Endothelial cell of umbilical vein (primary cell): ENCODE data around the gene GDF2. TPM values are rescaled to one million over a fixed set of nuclear protein-coding genes. Genes with fewer than 3 reads are reported as not detected.

Experiments
- BruUV-seq: library from RNA; stranded (reverse); fragments of 400-500 nt; replicated peaks from 2 replicates; lab custom pipeline; 2021; lab: Mats Ljungman, UMichigan
- CTCF ChIA-PET: fragments of 300-600, 350-600 bp; sonication (Branson Sonifier 250); formaldehyde crosslinking; loops from one replicate; lab custom pipeline; 2021; ENCODE audit warnings: antibody characterized with exemption, inconsistent platforms; lab: Charles Lee
- POLR2A ChIA-PET: fragments of 300-600, 350-600 bp; sonication (Branson Sonifier 250); formaldehyde crosslinking; loops from one replicate; lab custom pipeline; 2021; ENCODE audit warnings: antibody characterized with exemption, inconsistent platforms; lab: Charles Lee
- DNase-seq: peaks from one replicate; pipeline ENCODE4 v3.0.0-alpha.2; 2011; ENCODE audit warnings: low read depth, low spot score
- FAIRE-seq: peaks from 2 replicates; lab custom pipeline; 2011; peaks lifted over from hg19 to GRCh38; lab: Jason Lieb, UNC
- H2AFZ ChIP-seq: 2 replicates; pipeline ENCODE4 v1.6.0; 2012; ENCODE audit warnings: low read depth, low read length, control low read depth, inconsistent platforms
- H3K27ac ChIP-seq: 2 replicates; pipeline ENCODE4 v1.5.1; 2011; ENCODE audit warnings: low read depth, mild to moderate bottlenecking, control low read depth, low read length, moderate library complexity; ENCODE audit not compliant: insufficient read depth
- H3K27me3 ChIP-seq, 2 experiments: 2 replicates each; pipeline versions ENCODE4 v1.6.0 to v1.6.1; 2011; ENCODE audit warnings: low read length in 2 of 2, mixed read lengths in 1 of 2; ENCODE audit not compliant: control insufficient read depth in 2 of 2, insufficient read depth in 2 of 2
- H3K36me3 ChIP-seq, 2 experiments: 2 replicates in 1 of 2; 3 replicates in 1 of 2; pipeline ENCODE4 v1.5.1; 2011; ENCODE audit warnings: low read length in 2 of 2, mild to moderate bottlenecking in 1 of 2, moderate library complexity in 1 of 2; ENCODE audit not compliant: control insufficient read depth in 2 of 2, insufficient read depth in 2 of 2; ENCODE audit errors: extremely low read depth in 1 of 2
- H3K4me1 ChIP-seq: 3 replicates; pipeline ENCODE4 v1.5.1; 2011; ENCODE audit warnings: mild to moderate bottlenecking, low read length; ENCODE audit not compliant: control insufficient read depth, insufficient read depth; ENCODE audit errors: extremely low read depth
- H3K4me2 ChIP-seq: 2 replicates; pipeline ENCODE4 v1.6.1; 2011; ENCODE audit warnings: low read length, control low read depth, mixed read lengths; ENCODE audit not compliant: insufficient read depth
- H3K4me3 ChIP-seq, 3 experiments: fragments of 200-600 bp in 1 of 3; sonication (generic), shearing (Covaris generic) in 1 of 3; replicated peaks in 1 of 3; 2 replicates each; pipeline ENCODE4 v1.5.1; 2011 to 2016; ENCODE audit warnings: control low read depth in 3 of 3, low read length in 3 of 3, mild to moderate bottlenecking in 2 of 3, inconsistent platforms in 1 of 3, low read depth in 1 of 3, moderate library complexity in 1 of 3; ENCODE audit not compliant: insufficient read depth in 1 of 3
- H3K79me2 ChIP-seq: 2 replicates; pipeline ENCODE4 v1.6.0; 2012; ENCODE audit warnings: low read length, inconsistent platforms; ENCODE audit not compliant: control insufficient read depth, insufficient read depth
- H3K9ac ChIP-seq: replicated peaks from 2 replicates; pipeline ENCODE3; 2011; ENCODE audit warnings: low read length, control low read depth; ENCODE audit not compliant: insufficient read depth; ENCODE audit errors: extremely low read depth
- H3K9me1 ChIP-seq: replicated peaks from 3 replicates; pipeline ENCODE4 v1.6.0; 2011; ENCODE audit warnings: mild to moderate bottlenecking, low read length; ENCODE audit not compliant: control insufficient read depth, insufficient read depth; ENCODE audit errors: extremely low read depth
- H3K9me3 ChIP-seq: replicated peaks from 2 replicates; pipeline ENCODE4 v1.5.1; 2012; ENCODE audit warnings: low read length, inconsistent platforms; ENCODE audit not compliant: control insufficient read depth, insufficient read depth
- H4K20me1 ChIP-seq: replicated peaks from 2 replicates; pipeline ENCODE3; 2011; ENCODE audit warnings: mild to moderate bottlenecking, low read length; ENCODE audit not compliant: control insufficient read depth, insufficient read depth; ENCODE audit errors: extremely low read depth
- GATA2 ChIP-seq: IDR thresholded peaks from 2 replicates; pipeline ENCODE4 v1.7.0; 2011; ENCODE audit warnings: low read depth, mild to moderate bottlenecking, moderate library complexity, mixed read lengths, low read length; ENCODE audit not compliant: insufficient read length, insufficient read depth
- MYC ChIP-seq: IDR thresholded peaks from one replicate; pipeline ENCODE4 v1.6.1; 2011; ENCODE audit warnings: mild to moderate bottlenecking, low read depth, low read length
- POLR2A ChIP-seq: IDR thresholded peaks from 2 replicates; pipeline ENCODE4 v1.6.1; 2012; ENCODE audit warnings: low read depth, mild to moderate bottlenecking, control low read depth, low read length
- POLR2AphosphoS5 ChIP-seq: IDR thresholded peaks from 2 replicates; pipeline ENCODE4 v1.6.1; 2012; ENCODE audit warnings: low read depth, mild to moderate bottlenecking, control low read depth, low read length, moderate library complexity; ENCODE audit not compliant: insufficient read depth
- dilution Hi-C: fragments of 300-500 bp; cut with MboI; formaldehyde crosslinking; loops from one replicate; pipeline ENCODE4 v1.15.0; 2019; ENCODE audit warnings: low sequenced_read_pairs; ENCODE audit not compliant: extremely low pct_ligation_motif_present
- intact Hi-C: fragments of 100-400 bp; cut with micrococcal nuclease; formaldehyde crosslinking; loops from one replicate; pipeline ENCODE4 v1.10.0; 2022
- polyA plus RNA-seq, 4 experiments: library from polyadenylated mRNA; depleted of rRNA in 3 of 4; stranded (reverse) in 3 of 4; unstranded in 1 of 4; fragments of >200 nt; gene quantifications; 2 replicates each; pipeline versions ENCODE4 v1.2.1 to v1.2.3, GENCODE V29; 2011 to 2012; ENCODE audit warnings: missing spikeins in 1 of 4
- total RNA-seq: library from RNA; stranded (reverse); gene quantifications from 2 replicates; pipeline ENCODE4 v1.2.3, GENCODE V29; 2021
- TF ChIP-seq, protein P1 (sequence below), 2 donors: IDR thresholded peaks; 1 replicate in 1 of 2; 2 replicates in 1 of 2; pipeline ENCODE4 v1.5.1; 2011; ENCODE audit warnings: low read length in 2 of 2, mild to moderate bottlenecking in 2 of 2, moderate library complexity in 2 of 2, control low read depth in 1 of 2, inconsistent platforms in 1 of 2, low read depth in 1 of 2; ENCODE audit not compliant: insufficient read depth in 1 of 2; ENCODE audit errors: extremely low read depth in 1 of 2
- TF ChIP-seq, protein P2 (sequence below): IDR thresholded peaks from 2 replicates; pipeline ENCODE4 v1.6.1; 2011; ENCODE audit not compliant: insufficient read depth, insufficient read length

The GDF2 gene
- total and polyA plus RNA-seq, 2 donors (not counting 3 experiments of a cell fraction or from before 2014, with no cell fraction given), result not detected

- intact Hi-C loops, result loop anchor here (1.0 to 5.0 kb wide), 3 partner anchors 265 to 320 kb away; no protein-coding TSS in a partner anchor
- H3K9me1 ChIP-seq, result no peaks in the 10 kb centered on the region
- H3K79me2 ChIP-seq, result no peaks in the 10 kb centered on the region
- POLR2A ChIA-PET, result no interaction called here
- H3K27ac ChIP-seq, result no peak overlapping the region
- H3K27me3 ChIP-seq, result no peaks in the 10 kb centered on the region
- no peaks in the 10 kb centered on the region for H3K9me3 ChIP-seq
- H4K20me1 ChIP-seq, result no peaks in the 10 kb centered on the region
- no peak overlapping the region for H3K9ac ChIP-seq
- CTCF ChIA-PET, result interaction anchor here (0.6 to 4.7 kb wide), 26 partner anchors 9 to 318 kb away, joined by 3 to 192 read pairs (median 6); partner anchors contain the start of genes GDF10 and GDF2
- H3K36me3 ChIP-seq, result no peaks in the 10 kb centered on the region
- H3K4me3 ChIP-seq, result no peak overlapping the region
- no peak overlapping the region for H2AFZ ChIP-seq
- no TSS peak for BruUV-seq
- no peak overlapping the region for H3K4me2 ChIP-seq
- FAIRE-seq (no peak), DNase-seq (peak; percentile 46)
- H3K4me1 ChIP-seq, result no peaks in the 10 kb centered on the region
- TF ChIP-seq POLR2A (no peak), GATA2 (no peak), MYC (no peak), POLR2AphosphoS5 (no peak)
- TF ChIP-seq, protein P1, sequence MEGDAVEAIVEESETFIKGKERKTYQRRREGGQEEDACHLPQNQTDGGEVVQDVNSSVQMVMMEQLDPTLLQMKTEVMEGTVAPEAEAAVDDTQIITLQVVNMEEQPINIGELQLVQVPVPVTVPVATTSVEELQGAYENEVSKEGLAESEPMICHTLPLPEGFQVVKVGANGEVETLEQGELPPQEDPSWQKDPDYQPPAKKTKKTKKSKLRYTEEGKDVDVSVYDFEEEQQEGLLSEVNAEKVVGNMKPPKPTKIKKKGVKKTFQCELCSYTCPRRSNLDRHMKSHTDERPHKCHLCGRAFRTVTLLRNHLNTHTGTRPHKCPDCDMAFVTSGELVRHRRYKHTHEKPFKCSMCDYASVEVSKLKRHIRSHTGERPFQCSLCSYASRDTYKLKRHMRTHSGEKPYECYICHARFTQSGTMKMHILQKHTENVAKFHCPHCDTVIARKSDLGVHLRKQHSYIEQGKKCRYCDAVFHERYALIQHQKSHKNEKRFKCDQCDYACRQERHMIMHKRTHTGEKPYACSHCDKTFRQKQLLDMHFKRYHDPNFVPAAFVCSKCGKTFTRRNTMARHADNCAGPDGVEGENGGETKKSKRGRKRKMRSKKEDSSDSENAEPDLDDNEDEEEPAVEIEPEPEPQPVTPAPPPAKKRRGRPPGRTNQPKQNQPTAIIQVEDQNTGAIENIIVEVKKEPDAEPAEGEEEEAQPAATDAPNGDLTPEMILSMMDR (IDR thresholded peaks at IDR 0.05; ENCODE audit: extremely low read depth in 1 of 2, insufficient read depth in 1 of 2, low read depth in 1 of 2, low read length in 2 of 2), result peak; percentile 62 to 83
- TF ChIP-seq, protein P2, sequence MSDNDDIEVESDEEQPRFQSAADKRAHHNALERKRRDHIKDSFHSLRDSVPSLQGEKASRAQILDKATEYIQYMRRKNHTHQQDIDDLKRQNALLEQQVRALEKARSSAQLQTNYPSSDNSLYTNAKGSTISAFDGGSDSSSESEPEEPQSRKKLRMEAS, result no peak
- dilution Hi-C loops, result no loop called here
Observed at GRCh38 chr10:47311932-47312662, 10.2 kb upstream of the GDF2 start.
